Erythroblast (primary cell): ENCODE measurements around the gene USP50.

ENCODE experiments used
- GATA1 ChIP-seq: IDR thresholded peaks from 2 replicates; pipeline ENCODE4 v1.6.1; 2011; ENCODE audit warnings: low read depth, mild to moderate bottlenecking, control low read depth, low read length, moderate library complexity
- POLR2A ChIP-seq: IDR thresholded peaks from 2 replicates; pipeline ENCODE4 v1.6.1; 2011; ENCODE audit warnings: mild to moderate bottlenecking, low read length

DNA sequence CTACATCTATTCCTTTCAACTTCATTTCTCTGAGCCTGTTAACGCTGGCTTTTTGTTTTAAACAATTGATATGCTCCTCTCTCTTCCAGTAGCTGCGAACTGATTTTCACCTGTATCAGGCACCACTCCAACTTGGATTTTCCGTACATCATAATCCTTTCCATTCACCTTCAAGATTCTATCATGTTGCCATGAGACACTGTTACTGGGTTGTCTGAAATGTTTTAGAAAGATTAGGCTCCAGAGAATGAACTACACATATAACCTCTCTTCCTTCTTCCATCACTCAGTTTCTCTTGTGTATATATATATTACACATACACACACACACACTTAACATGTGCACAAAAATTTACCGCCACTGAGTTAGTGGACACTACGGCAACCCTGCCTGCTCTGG is at the start of gene USP50:
- no peak for TF ChIP-seq POLR2A
- TF ChIP-seq GATA1 = no peak
